DMS153 treated with DMSO at 0.1 percent for 48 hours (cell line): Measurements from ENCODE around the gene ACSM3.
A peak's percentile ranks its signal among the peaks of the same experiment; 100 is the strongest.
"Not testable (repeated sequence)": the region's sequence is repeated elsewhere in the genome, so short reads cannot be mapped to it uniquely, and the experiment has no call there.

ENCODE experiments used
- DNase-seq: peaks from one replicate; lab custom pipeline; 2025; ENCODE audit not compliant: unreplicated experiment; lab: John Stamatoyannopoulos, UW

Gene ACSM3

DNA sequence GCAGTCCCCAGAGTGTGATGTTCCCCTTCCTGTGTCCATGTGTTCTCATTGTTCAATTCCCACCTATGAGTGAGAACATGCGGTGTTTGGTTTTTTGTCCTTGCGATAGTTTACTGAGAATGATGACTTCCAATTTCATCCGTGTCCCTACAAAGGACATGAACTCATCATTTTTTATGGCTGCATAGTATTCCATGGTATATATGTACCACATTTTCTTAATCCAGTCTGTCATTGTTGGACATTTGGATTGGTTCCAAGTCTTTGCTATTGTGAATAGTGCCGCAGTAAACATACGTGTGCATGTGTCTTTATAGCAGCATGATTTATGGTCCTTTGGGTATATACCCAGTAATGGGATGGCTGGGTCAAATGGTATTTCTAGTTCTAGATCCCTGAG, 8.0 kb upstream of the ACSM3 start:
- not testable (repeated sequence) for DNase-seq

- DNase-seq, result no peak
Observed at GRCh38 chr16:20760346-20760745, 3.5 kb upstream of the ACSM3 start.

DNA sequence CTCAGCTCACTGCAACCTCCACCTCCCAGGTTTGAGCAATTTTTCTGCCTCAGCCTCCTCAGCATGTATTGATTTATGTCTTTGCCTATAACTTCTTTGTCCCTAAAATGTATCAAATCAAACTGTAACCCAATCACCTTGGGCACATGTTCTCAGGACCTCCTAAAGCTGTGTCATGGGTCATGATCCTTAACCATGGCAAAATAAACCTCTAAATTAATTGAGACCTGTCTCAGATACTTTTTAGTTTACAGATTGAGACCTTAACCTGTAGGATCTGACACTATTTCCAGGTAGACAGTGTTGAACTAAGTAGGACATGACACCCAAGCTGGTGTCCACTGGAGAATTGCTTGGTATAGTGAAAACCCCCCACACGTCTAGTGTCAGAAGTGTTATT, 2.6 kb upstream of the ACSM3 start:
- no peak for DNase-seq

GRCh38 chr16:20762404-20763123, 1.2 kb upstream of the ACSM3 start:
- DNase-seq, result no peak

GRCh38 chr16:20764448-20764847, 634 bp downstream of the ACSM3 start:
- not testable (repeated sequence) for DNase-seq

DNA sequence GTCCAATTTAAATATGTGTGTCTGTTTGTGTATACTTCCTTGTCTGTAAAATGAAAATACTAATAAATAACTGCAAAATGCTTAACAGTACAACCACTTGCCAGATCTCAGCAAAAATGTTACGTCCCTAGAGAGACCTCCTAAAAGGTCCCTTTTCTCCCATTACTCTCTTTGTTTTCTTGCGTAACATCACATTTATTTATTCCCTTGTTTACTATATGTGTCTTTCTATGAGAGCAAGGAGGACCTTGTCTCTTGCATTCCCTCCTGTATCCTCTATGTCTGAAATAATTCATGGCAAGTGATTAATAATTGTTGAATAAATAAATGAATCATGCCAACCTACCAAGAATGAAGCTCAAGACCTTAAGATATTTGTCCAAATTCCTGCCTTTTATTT, 1.9 kb downstream of the ACSM3 start:
- DNase-seq, result no peak

GRCh38 chr16:20766294-20766693, 2.5 kb downstream of the ACSM3 start:
- DNase-seq, result no peak

GRCh38 chr16:20767577-20767976, 3.8 kb downstream of the ACSM3 start:
- DNase-seq, result no peak

- DNase-seq, result no peak
Observed at GRCh38 chr16:20768121-20768520, 4.3 kb downstream of the ACSM3 start.

GRCh38 chr16:20768818-20769217, 5.0 kb downstream of the ACSM3 start:
- no peak for DNase-seq

DNA sequence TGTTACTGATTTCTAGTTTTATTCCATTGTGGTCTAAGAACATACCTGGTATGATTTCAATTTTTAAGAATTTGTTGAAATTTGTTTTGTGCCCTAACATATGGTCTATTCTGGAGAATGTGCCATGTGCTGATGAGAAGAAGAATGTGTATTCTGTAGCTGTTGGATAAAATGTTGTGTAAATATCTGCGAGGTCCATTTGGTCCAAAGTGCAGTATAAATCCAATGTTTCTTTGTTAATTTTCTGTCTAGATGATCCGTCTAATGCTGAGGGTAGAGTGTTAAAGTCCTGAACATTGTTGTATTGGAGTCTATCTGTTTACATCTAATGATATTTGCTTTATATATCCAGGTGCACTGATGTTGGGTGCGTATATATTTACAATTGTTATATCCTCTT, 9.9 kb downstream of the ACSM3 start:
- no peak for DNase-seq

DNA sequence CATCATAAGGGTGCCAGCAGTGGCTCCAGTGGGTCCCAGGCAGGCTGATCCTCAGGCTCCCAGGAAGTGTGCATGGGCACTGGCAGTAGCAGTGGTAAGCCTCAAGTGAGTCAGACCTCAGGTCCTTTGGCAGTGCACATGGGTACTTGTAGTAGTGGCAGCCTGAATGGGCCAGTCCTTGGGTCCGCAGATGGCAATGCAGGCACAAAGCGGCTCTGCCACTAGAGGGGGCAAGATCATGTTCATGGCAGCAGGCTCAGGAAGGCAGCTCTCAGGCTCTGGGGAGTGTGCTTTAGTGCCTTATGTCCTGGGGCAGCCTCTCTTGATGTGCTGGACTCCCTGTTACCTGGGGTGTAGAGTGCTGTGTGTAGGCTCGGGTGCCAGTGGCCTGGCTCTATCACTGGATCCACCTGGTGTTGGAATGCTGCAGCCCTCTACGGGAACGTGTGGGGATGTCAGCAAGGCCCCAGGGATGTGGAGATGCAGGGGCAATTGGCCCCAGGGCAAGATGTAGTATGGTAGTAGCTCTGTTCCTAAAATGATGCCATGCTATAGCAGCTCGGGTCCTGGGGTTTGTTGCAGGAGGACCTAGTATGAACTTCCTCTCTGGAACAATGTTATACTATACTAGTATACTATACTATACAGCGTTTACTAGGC, 11.0 kb downstream of the ACSM3 start:
- DNase-seq, result peak; percentile 36

DNA sequence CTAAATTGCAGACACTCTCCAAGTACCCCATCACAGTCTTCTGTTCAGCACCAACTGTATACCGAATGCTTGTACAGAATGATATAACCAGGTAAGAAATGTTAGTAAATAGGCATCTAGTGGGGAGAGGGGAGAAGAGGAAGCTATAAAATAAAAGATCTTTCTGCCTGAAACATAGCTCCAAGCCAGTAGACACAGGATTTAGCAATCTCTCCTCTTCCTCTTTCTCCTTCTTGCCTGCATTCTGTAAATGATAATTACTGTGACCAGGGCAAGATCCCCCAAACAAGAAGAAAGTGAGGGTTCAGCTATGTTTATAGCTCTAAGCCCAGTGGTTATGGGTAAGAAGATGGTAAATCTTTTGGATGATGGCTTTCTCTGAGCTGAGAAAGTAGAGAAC, 17.9 kb downstream of the ACSM3 start:
- no peak for DNase-seq

DNA sequence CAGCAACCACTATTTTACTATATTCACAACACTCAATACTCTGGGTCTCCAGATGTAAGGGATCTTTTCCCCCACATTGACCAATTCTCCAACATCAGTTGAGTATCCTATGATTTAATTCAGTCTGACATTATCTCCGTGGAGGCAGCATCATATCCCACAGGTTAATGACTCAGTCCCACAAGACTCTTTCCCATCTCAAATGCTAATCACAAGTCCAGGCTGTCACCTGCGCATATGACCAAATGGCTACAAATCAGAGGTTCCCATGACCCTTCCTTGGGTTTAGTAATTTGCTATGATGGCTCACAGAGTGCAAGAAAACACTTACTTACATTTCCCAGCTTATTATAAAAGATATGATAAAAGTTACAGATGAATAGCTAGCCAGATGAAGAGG, 18.7 kb downstream of the ACSM3 start:
- DNase-seq, result no peak

DNA sequence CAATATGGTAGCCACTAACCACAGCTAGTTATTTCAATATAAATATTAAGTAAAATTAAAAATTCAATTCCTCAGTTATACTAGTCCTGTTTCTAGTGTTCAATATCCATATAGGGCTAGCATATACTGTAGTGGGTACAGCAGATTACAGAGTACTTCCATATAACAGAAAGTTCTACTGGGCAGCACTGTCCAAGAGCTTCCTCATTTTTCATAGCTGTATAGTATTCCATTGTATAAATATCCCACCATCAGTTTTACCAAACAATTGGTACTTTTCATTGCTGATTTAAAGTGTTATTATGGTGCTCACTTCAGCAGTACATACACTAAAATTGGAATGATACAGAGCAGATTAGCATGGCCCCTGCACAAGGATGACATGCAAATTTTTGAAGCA, 20.4 kb downstream of the ACSM3 start:
- no peak for DNase-seq

DNA sequence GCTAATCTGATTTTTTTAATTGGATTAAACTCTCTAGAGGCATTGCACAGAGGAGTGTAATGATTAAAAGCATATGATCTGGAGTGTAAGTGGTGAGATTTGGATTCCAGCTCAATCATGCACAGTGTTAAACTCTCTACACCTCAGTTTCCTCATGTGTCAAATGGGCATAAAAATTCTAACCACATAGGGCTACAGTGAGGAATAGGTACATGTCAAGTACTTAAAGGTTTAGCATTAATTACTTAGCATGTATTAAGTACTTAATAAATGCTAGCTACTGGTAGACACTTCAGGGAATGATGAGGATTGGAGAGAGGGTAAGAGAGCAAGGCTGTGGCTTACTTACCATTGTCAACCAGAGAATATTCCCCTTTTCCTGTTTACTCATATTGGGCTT, 25.3 kb downstream of the ACSM3 start:
- DNase-seq, result no peak

DNA sequence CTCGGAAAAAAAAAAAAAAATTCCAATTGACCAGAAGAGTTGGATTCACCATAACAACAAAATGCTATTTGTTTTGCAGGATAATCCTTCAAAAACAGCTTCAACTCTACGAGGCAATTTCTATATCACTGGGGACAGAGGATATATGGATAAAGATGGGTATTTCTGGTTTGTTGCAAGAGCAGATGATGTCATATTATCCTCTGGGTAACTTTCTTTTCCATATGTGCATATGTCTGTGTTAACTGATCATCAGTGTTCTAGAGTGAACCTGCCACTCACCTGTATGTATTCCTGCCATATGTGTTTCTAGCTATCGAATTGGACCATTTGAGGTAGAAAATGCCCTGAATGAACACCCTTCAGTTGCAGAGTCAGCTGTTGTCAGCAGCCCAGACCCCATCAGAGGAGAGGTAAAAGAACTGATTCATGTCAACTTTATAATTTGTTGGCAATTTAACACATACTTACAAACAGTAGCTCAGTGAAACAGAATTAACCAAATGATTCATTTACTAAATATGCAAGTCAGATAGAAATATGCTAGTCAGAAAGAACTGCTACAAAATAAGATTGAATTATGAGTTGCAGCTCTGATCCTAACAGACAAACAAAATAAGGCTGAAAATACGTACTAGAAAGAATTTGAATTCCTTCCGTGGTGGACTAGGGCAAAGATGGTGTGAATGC, 28.3 kb downstream of the ACSM3 start:
- no peak for DNase-seq

- no peak for DNase-seq
Observed at GRCh38 chr16:20798364-20798763, 34.5 kb downstream of the ACSM3 start.

- no peak for DNase-seq
Observed at GRCh38 chr16:20799599-20799998, 35.8 kb downstream of the ACSM3 start.

DNA sequence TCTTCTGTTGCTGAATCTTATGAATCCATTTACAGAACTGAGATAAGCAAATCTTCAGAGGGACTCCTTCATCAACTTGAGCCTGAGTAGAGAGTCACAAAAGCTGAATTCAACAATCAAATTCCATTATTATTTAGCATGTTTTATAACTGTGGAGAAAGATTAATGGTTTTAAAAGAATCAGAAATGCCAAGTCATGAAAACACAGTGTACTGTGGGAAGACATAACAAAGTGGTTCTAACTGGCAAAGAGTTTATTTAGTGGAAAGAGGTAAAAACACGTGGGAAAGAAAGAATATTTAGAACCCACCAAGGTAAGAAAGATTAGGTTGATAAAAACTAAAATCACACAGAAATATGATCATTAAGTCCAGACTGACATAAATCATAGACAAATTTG, 37.5 kb downstream of the ACSM3 start:
- DNase-seq, result no peak

DNA sequence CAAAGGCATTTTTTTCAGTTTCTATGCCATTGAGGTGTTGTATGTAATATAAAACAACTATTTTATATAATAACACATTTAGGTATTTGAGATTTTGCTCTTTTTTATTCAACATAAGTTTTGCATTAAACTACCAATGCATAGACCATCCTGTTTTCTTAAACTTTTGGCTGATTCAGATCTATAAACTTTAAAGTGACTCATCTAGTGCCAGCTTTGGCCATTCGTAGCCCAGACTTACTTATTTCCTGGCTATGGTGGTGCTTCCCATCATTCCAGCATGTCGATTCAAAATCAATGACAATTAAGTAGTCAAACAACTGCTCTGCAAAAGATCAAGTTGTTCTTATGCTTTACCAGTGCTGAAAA, 39.4 kb downstream of the ACSM3 start:
- no peak for DNase-seq

GRCh38 chr16:20803561-20804214, 39.9 kb downstream of the ACSM3 start:
- no peak for DNase-seq
